ENCODE results near the gene RGS11. TPM values are rescaled to one million over a fixed set of nuclear protein-coding genes. Genes with fewer than 3 reads are reported as not detected.
A peak's percentile ranks its signal among the peaks of the same experiment; 100 is the strongest.

The RGS11 gene
- total and polyA plus RNA-seq, 5 experiments from 2014 or later = not detected

- Mint-ChIP-seq H3K9me3 (no peaks in the 10 kb centered on the region), H3K4me3 (no peak overlapping the region), H3K27ac (peak overlapping the region in 1 of 10 donors; percentile 25), H3K36me3 (peaks cover 0 to 62% (median 2%) of the 10 kb centered on the region in 3 donors), H3K27me3 (no peaks in the 10 kb centered on the region), H3K4me1 (peaks cover 11 to 57% (median 34%) of the 10 kb centered on the region in 4 donors)
- DNase-seq (no peak), ATAC-seq (no peak)
- POLR2A ChIA-PET = no interaction called here
Observed at GRCh38 chr16:311725-312124, 36.0 kb upstream of the RGS11 start.

- Mint-ChIP-seq H3K36me3 (peaks cover 0 to 68% (median 2%) of the 10 kb centered on the region in 3 donors), H3K27ac (peak overlapping the region; percentile 6 to 91 (median 72)), H3K4me1 (peaks cover 14 to 49% (median 24%) of the 10 kb centered on the region in 4 donors), H3K4me3 (peak overlapping the region in 7 of 10 donors; percentile 7 to 73 (median 27)), H3K9me3 (no peaks in the 10 kb centered on the region), H3K27me3 (no peaks in the 10 kb centered on the region)
- POLR2A ChIA-PET = interaction anchor here (0.6 to 2.0 kb wide), 5 partner anchors 10 to 1107 kb away, joined by 3 to 8 read pairs (median 5); partner anchors contain the start of gene FAM234A
- ATAC-seq = peak; percentile 91 to 99
- DNase-seq = peak in 6 of 10 donors; percentile 20 to 70 (median 48)
Observed at GRCh38 chr16:309476-309875, 33.7 kb upstream of the RGS11 start.

GRCh38 chr16:307691-308312 is 32.1 kb upstream of the RGS11 start:
- DNase-seq (no peak), ATAC-seq (no peak)

GRCh38 chr16:306911-307370 is 31.2 kb upstream of the RGS11 start:
- no peak for DNase-seq
- Mint-ChIP-seq H3K4me1 (peaks cover 14 to 35% (median 24%) of the 10 kb centered on the region in 4 donors), H3K4me3 (peak overlapping the region in 1 of 10 donors; percentile 14), H3K36me3 (peaks cover 0 to 69% (median 2%) of the 10 kb centered on the region in 3 donors), H3K27ac (peak overlapping the region in 4 of 10 donors; percentile 10 to 41 (median 28)), H3K27me3 (no peaks in the 10 kb centered on the region), H3K9me3 (no peaks in the 10 kb centered on the region)
- POLR2A ChIA-PET = interaction anchor here (0.6 kb wide), 1 partner anchor 63 kb away, joined by 7 read pairs; the partner anchor contains the start of gene MRPL28
- no peak for ATAC-seq

More at GRCh38 chr16:307691-308312, 32.1 kb upstream of the RGS11 start:
- no peak overlapping the region for H3K4me3 Mint-ChIP-seq
- peaks cover 0 to 71% (median 2%) of the 10 kb centered on the region in 3 donors for H3K36me3 Mint-ChIP-seq
- H3K27ac Mint-ChIP-seq = peak overlapping the region in 3 of 10 donors; percentile 37 to 66 (median 46)
- POLR2A ChIA-PET = interaction anchor here (0.6 kb wide), 1 partner anchor 41 kb away, joined by 4 read pairs; no protein-coding TSS in a partner anchor
- no peaks in the 10 kb centered on the region for H3K27me3 Mint-ChIP-seq
- peaks cover 14 to 42% (median 26%) of the 10 kb centered on the region in 4 donors for H3K4me1 Mint-ChIP-seq
- H3K9me3 Mint-ChIP-seq = no peaks in the 10 kb centered on the region

GRCh38 chr16:305916-306626 is 30.3 kb upstream of the RGS11 start:
- peak overlapping the region in 6 of 10 donors; percentile 6 to 79 (median 42) for H3K27ac Mint-ChIP-seq

GRCh38 chr16:303760-304505 is 28.2 kb upstream of the RGS11 start:
- no peaks in the 10 kb centered on the region for H3K9me3 Mint-ChIP-seq
- POLR2A ChIA-PET = interaction anchor here (1.1 kb wide), 1 partner anchor 74 kb away, joined by 3 read pairs; no protein-coding TSS in a partner anchor
- H3K36me3 Mint-ChIP-seq = peaks cover 0 to 62% (median 0%) of the 10 kb centered on the region in 3 donors

More at GRCh38 chr16:305916-306626, 30.3 kb upstream of the RGS11 start:
- Mint-ChIP-seq H3K4me1 (peaks cover 12 to 34% (median 24%) of the 10 kb centered on the region in 4 donors), H3K36me3 (peaks cover 0 to 66% (median 2%) of the 10 kb centered on the region in 3 donors), H3K4me3 (peak overlapping the region in 1 of 10 donors; percentile 4), H3K9me3 (no peaks in the 10 kb centered on the region), H3K27me3 (no peaks in the 10 kb centered on the region)
- ATAC-seq = no peak
- DNase-seq = no peak
- POLR2A ChIA-PET = interaction anchor here (0.8 kb wide), 1 partner anchor 31 kb away, joined by 5 read pairs; no protein-coding TSS in a partner anchor

GRCh38 chr16:301950-302349 is 26.2 kb upstream of the RGS11 start:
- POLR2A ChIA-PET = interaction anchor here (1.0 kb wide), 1 partner anchor 50 kb away, joined by 3 read pairs; no protein-coding TSS in a partner anchor
- Mint-ChIP-seq H3K4me1 (peaks cover 0 to 12% (median 8%) of the 10 kb centered on the region in 4 donors), H3K4me3 (no peak overlapping the region), H3K36me3 (peaks cover 0 to 62% (median 0%) of the 10 kb centered on the region in 3 donors), H3K9me3 (no peaks in the 10 kb centered on the region), H3K27ac (no peak overlapping the region), H3K27me3 (no peaks in the 10 kb centered on the region)
- ATAC-seq = no peak
- no peak for DNase-seq

More at GRCh38 chr16:303760-304505, 28.2 kb upstream of the RGS11 start:
- H3K4me3 Mint-ChIP-seq = no peak overlapping the region
- DNase-seq (peak in 1 of 10 donors; percentile 30), ATAC-seq (peak; percentile 36 to 58)
- H3K27me3 Mint-ChIP-seq = no peaks in the 10 kb centered on the region
- peak overlapping the region in 4 of 10 donors; percentile 6 to 82 (median 16) for H3K27ac Mint-ChIP-seq
- H3K4me1 Mint-ChIP-seq = peaks cover 6 to 22% (median 14%) of the 10 kb centered on the region in 4 donors

GRCh38 chr16:301235-301634 is 25.5 kb upstream of the RGS11 start:
- H3K4me1 Mint-ChIP-seq = peaks cover 0 to 8% (median 4%) of the 10 kb centered on the region in 4 donors
- H3K27me3 Mint-ChIP-seq = no peaks in the 10 kb centered on the region
- ATAC-seq = no peak
- H3K27ac Mint-ChIP-seq = no peak overlapping the region
- H3K9me3 Mint-ChIP-seq = no peaks in the 10 kb centered on the region
- POLR2A ChIA-PET = no interaction called here
- peaks cover 0 to 57% (median 0%) of the 10 kb centered on the region in 3 donors for H3K36me3 Mint-ChIP-seq
- DNase-seq = no peak
- no peak overlapping the region for H3K4me3 Mint-ChIP-seq

- no peak for ATAC-seq
- POLR2A ChIA-PET = interaction anchor here (1.4 kb wide), 1 partner anchor 28 kb away, joined by 3 read pairs; no protein-coding TSS in a partner anchor
- H3K9me3 Mint-ChIP-seq = no peaks in the 10 kb centered on the region
- no peak overlapping the region for H3K27ac Mint-ChIP-seq
- H3K36me3 Mint-ChIP-seq = peaks cover 0 to 41% (median 0%) of the 10 kb centered on the region in 3 donors
- no peak overlapping the region for H3K4me3 Mint-ChIP-seq
- DNase-seq = no peak
- no peaks in the 10 kb centered on the region for H3K4me1 Mint-ChIP-seq
- H3K27me3 Mint-ChIP-seq = no peaks in the 10 kb centered on the region
Observed at GRCh38 chr16:297832-298231, 22.1 kb upstream of the RGS11 start.

GRCh38 chr16:296806-297510 is 21.2 kb upstream of the RGS11 start:
- POLR2A ChIA-PET = no interaction called here
- DNase-seq (no peak), ATAC-seq (no peak)
- Mint-ChIP-seq H3K4me1 (no peaks in the 10 kb centered on the region), H3K4me3 (no peak overlapping the region), H3K9me3 (no peaks in the 10 kb centered on the region), H3K27me3 (no peaks in the 10 kb centered on the region), H3K27ac (no peak overlapping the region), H3K36me3 (peaks cover 0 to 38% (median 0%) of the 10 kb centered on the region in 3 donors)

GRCh38 chr16:296276-296675 is 20.5 kb upstream of the RGS11 start:
- Mint-ChIP-seq H3K27me3 (no peaks in the 10 kb centered on the region), H3K36me3 (peaks cover 0 to 41% (median 1%) of the 10 kb centered on the region in 3 donors), H3K27ac (no peak overlapping the region), H3K4me1 (no peaks in the 10 kb centered on the region), H3K9me3 (no peaks in the 10 kb centered on the region), H3K4me3 (no peak overlapping the region)
- POLR2A ChIA-PET = no interaction called here
- DNase-seq (no peak), ATAC-seq (no peak)
